ENCODE measurements around the gene PCDHB7. TPM values are rescaled to one million over a fixed set of nuclear protein-coding genes. Genes with fewer than 3 reads are reported as not detected.
"Not testable (repeated sequence)": the region's sequence is repeated elsewhere in the genome, so short reads cannot be mapped to it uniquely, and the experiment has no call there.

PCDHB7 gene
- total RNA-seq, 1 donor from 2014 or later = 1.9 TPM

DNA sequence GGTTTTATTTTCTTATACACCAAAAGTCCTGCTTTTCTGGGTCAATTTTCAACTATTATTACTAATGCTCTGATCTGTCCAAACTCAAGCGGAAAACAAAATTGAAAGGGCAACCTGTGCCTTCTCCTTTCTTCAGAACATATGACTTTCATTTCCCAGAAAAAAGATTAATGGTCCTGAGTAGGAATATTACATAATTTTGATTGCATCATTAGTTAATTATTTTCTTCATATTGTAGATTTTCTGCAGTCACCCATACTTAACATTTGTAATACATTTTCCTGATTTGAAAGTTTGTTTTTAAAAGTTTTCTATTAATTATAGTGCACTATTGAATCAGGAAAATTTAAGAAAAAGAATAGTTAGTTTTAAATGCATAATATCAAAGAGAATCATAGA is 3.5 kb downstream of the PCDHB7 start:
- Histone ChIP-seq H3K27ac (no peak overlapping the region), H3K9me3 (peaks cover 28% of the 10 kb centered on the region), H3K4me1 (no peaks in the 10 kb centered on the region), H3K4me3 (no peak overlapping the region), H3K27me3 (ENCODE audit: low read depth) (peaks cover 25% of the 10 kb centered on the region), H3K36me3 (no peaks in the 10 kb centered on the region)
- DNase-seq = no peak
- no peak for ATAC-seq
- intact Hi-C loops (cut with DNase I) = no loop called here
- TF ChIP-seq, protein P1, sequence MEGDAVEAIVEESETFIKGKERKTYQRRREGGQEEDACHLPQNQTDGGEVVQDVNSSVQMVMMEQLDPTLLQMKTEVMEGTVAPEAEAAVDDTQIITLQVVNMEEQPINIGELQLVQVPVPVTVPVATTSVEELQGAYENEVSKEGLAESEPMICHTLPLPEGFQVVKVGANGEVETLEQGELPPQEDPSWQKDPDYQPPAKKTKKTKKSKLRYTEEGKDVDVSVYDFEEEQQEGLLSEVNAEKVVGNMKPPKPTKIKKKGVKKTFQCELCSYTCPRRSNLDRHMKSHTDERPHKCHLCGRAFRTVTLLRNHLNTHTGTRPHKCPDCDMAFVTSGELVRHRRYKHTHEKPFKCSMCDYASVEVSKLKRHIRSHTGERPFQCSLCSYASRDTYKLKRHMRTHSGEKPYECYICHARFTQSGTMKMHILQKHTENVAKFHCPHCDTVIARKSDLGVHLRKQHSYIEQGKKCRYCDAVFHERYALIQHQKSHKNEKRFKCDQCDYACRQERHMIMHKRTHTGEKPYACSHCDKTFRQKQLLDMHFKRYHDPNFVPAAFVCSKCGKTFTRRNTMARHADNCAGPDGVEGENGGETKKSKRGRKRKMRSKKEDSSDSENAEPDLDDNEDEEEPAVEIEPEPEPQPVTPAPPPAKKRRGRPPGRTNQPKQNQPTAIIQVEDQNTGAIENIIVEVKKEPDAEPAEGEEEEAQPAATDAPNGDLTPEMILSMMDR (IDR thresholded peaks at IDR 0.05) = no peak

DNA sequence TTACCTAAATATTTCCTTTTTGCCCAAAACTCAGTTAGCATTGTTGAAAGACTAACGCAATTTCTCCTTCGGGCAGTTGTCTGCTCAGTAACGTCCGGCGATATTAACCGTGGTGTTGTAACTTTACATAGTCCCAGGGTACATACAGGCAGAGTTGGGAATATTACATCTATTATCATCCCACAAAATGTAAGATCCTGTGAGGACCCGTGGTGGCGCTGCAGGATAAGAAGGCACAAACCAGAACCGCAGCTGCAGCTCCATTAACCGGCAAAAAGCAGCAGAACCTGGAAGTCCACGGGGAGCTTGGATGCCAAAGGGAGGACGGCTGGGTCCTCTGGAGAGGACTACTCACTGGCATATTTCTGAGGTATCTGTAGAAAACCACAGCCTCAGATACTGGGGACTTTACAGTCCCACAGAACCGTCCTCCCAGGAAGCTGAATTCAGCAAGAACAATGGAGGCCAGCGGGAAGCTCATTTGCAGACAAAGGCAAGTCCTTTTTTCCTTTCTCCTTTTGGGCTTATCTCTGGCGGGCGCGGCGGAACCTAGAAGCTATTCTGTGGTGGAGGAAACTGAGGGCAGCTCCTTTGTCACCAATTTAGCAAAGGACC is 5.2 kb downstream of the PCDHB7 start, which contains the start of gene PCDHB8:
TSS of gene PCDHB8 (plus strand) at position 214 of the 615 bp plus-strand sequence. CDS start at position 459, 245 bp downstream.
- H3K27ac ChIP-seq; H3K4me3 ChIP-seq; DNase-seq; intact Hi-C loops (cut with DNase I); H3K4me1 ChIP-seq; H3K36me3 ChIP-seq: not testable (repeated sequence)
- peak in 1 of 2 donors; percentile 48 for ATAC-seq
- Histone ChIP-seq H3K9me3 (peaks cover 30% of the 10 kb centered on the region), H3K27me3 (ENCODE audit: low read depth) (peaks cover 27% of the 10 kb centered on the region)
- TF ChIP-seq, protein P1 (IDR thresholded peaks at IDR 0.05) = peak; percentile 10

GRCh38 chr5:141179371-141179770 is 6.9 kb downstream of the PCDHB7 start:
- intact Hi-C loops (cut with DNase I); H3K4me1 ChIP-seq; DNase-seq; H3K36me3 ChIP-seq; H3K4me3 ChIP-seq; H3K27ac ChIP-seq; ATAC-seq: not testable (repeated sequence)
- peaks cover 28% of the 10 kb centered on the region for H3K27me3 ChIP-seq (ENCODE audit: low read depth)
- peaks cover 39% of the 10 kb centered on the region for H3K9me3 ChIP-seq

GRCh38 chr5:141179876-141180275 is 7.4 kb downstream of the PCDHB7 start:
- H3K4me3 ChIP-seq; H3K36me3 ChIP-seq; H3K4me1 ChIP-seq; ATAC-seq; H3K27ac ChIP-seq; DNase-seq; intact Hi-C loops (cut with DNase I): not testable (repeated sequence)
- Histone ChIP-seq H3K9me3 (peaks cover 39% of the 10 kb centered on the region), H3K27me3 (ENCODE audit: low read depth) (peaks cover 24% of the 10 kb centered on the region)

GRCh38 chr5:141180313-141180712 is 7.9 kb downstream of the PCDHB7 start:
- DNase-seq = no peak
- TF ChIP-seq, protein P1 (IDR thresholded peaks at IDR 0.05) = no peak
- ATAC-seq = no peak
- no peaks in the 10 kb centered on the region for H3K36me3 ChIP-seq
- H3K27me3 ChIP-seq (ENCODE audit: low read depth) = peaks cover 22% of the 10 kb centered on the region
- H3K9me3 ChIP-seq = peaks cover 38% of the 10 kb centered on the region
- no peak overlapping the region for H3K27ac ChIP-seq
- H3K4me1 ChIP-seq = no peaks in the 10 kb centered on the region
- no peak overlapping the region for H3K4me3 ChIP-seq
- intact Hi-C loops (cut with DNase I) = no loop called here

DNA sequence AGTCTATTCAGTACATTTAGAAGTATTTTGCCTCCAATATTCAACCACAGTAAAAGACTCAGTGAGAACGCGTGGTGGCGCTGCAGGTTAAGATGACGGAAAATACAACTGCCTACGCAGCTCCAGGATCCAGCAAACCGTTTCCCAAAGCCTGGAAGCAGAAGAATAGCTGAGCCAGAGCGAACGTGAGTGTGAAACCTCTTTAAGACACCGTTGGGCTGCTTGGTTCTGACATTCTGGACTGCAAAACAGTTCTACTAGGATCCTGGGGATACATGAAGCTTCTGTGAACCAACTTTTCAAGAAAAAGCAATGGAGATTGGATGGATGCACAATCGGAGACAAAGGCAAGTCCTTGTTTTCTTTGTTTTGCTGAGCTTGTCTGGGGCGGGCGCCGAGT is 9.8 kb downstream of the PCDHB7 start, which contains the start of gene PCDHB16:
TSS of gene PCDHB16 (plus strand) at position 140 of the 400 bp plus-strand sequence. CDS start at position 313, 173 bp downstream.
- peak in 1 of 2 donors; percentile 41 for ATAC-seq
- TF ChIP-seq, protein P1 (IDR thresholded peaks at IDR 0.05) = peak; percentile 28
- no peaks in the 10 kb centered on the region for H3K4me1 ChIP-seq
- H3K9me3 ChIP-seq = peaks cover 31% of the 10 kb centered on the region
- peaks cover 11% of the 10 kb centered on the region for H3K27me3 ChIP-seq (ENCODE audit: low read depth)
- peak within 1 kb of the TSS; percentile 32 for H3K4me3 ChIP-seq
- intact Hi-C loops (cut with DNase I) = no loop called here
- H3K27ac ChIP-seq = peak within 1 kb of the TSS; percentile 21
- H3K36me3 ChIP-seq = no peaks in the 10 kb centered on the region
- DNase-seq = no peak

- DNase-seq; intact Hi-C loops (cut with DNase I); H3K4me1 ChIP-seq; H3K36me3 ChIP-seq; H3K4me3 ChIP-seq; H3K27ac ChIP-seq; ATAC-seq; H3K27me3 ChIP-seq (ENCODE audit: low read depth): not testable (repeated sequence)
- H3K9me3 ChIP-seq = peaks cover 24% of the 10 kb centered on the region
These were observed 11.8 kb downstream of the PCDHB7 start for GRCh38 chr5:141184117-141184855.

Data from lower lobe of right lung (tissue), 2 donors.